Uterus (tissue), 2 donors: ENCODE measurements around the gene MSI2.

Experiments used
- POLR2A ChIP-seq, 2 donors: fragments of 450-650 bp; IDR thresholded peaks; one replicate each; pipeline ENCODE4 v1.6.1; 2016; ENCODE audit warnings: antibody characterized with exemption in 2 of 2, mild to moderate bottlenecking in 1 of 2, moderate library complexity in 1 of 2
- TF ChIP-seq, protein P1 (sequence below), 4 experiments: fragments of 200-600 bp in 2 of 4; fragments of 450-650 bp in 2 of 4; sonication (generic) in 2 of 4; IDR thresholded peaks; one replicate each; pipeline ENCODE4 v1.5.1; 2016 to 2019; ENCODE audit warnings: antibody characterized with exemption in 4 of 4, mild to moderate bottlenecking in 2 of 4, moderate library complexity in 1 of 4

DNA sequence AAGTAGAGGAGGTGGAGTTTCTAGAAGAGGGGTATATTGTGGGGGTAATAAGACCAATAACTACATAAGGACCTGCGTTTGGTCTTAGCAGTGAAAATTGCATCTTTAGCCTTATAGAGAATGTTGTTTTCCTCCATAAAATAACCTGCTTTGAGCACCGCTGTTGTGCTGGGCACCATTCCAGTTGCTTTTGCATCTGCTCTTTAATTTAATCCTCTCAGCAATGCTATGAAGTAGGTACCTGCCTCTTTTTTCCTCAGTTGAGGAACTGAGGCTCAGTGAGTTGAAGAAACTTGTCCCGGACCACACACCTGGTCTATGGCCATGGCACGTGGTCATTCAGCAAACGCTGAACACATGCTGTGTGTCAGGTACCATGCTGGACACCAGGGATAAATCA is 238.1 kb downstream of the MSI2 start:
- no peak for TF ChIP-seq POLR2A (IDR thresholded peaks at IDR 0.05)
- TF ChIP-seq, protein P1, sequence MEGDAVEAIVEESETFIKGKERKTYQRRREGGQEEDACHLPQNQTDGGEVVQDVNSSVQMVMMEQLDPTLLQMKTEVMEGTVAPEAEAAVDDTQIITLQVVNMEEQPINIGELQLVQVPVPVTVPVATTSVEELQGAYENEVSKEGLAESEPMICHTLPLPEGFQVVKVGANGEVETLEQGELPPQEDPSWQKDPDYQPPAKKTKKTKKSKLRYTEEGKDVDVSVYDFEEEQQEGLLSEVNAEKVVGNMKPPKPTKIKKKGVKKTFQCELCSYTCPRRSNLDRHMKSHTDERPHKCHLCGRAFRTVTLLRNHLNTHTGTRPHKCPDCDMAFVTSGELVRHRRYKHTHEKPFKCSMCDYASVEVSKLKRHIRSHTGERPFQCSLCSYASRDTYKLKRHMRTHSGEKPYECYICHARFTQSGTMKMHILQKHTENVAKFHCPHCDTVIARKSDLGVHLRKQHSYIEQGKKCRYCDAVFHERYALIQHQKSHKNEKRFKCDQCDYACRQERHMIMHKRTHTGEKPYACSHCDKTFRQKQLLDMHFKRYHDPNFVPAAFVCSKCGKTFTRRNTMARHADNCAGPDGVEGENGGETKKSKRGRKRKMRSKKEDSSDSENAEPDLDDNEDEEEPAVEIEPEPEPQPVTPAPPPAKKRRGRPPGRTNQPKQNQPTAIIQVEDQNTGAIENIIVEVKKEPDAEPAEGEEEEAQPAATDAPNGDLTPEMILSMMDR (IDR thresholded peaks at IDR 0.05): no peak
